Upper lobe of right lung (tissue), 1 donor: ENCODE measurements around the gene CXCL5. TPM values are rescaled to one million over a fixed set of nuclear protein-coding genes. Genes with fewer than 3 reads are reported as not detected.
A peak's percentile ranks its signal among the peaks of the same experiment; 100 is the strongest.

ENCODE experiments used
- ATAC-seq: fragments of 200-7000 bp; cut with Tn5 transposase; one replicate; pipeline ENCODE4 v1.9.1; 2020; ENCODE audit warnings: mild to moderate bottlenecking, moderate library complexity
- DNase-seq: peaks from one replicate; pipeline ENCODE4 v3.0.0-alpha.2; 2020
- H3K27ac ChIP-seq: fragments of 200-600 bp; one replicate; pipeline ENCODE4 v1.8.0; 2022
- H3K27me3 ChIP-seq: fragments of 200-600 bp; one replicate; pipeline ENCODE4 v1.8.0; 2022; ENCODE audit warnings: mild to moderate bottlenecking
- H3K36me3 ChIP-seq: fragments of 200-600 bp; one replicate; pipeline ENCODE4 v1.8.0; 2022
- H3K4me1 ChIP-seq: fragments of 200-600 bp; one replicate; pipeline ENCODE4 v1.8.0; 2022
- H3K4me3 ChIP-seq: fragments of 200-600 bp; one replicate; pipeline ENCODE4 v1.8.0; 2022; ENCODE audit warnings: mild to moderate bottlenecking
- H3K9me3 ChIP-seq: fragments of 200-600 bp; one replicate; pipeline ENCODE4 v1.8.0; 2022
- intact Hi-C: fragments of 100-400 bp; cut with DNase I; formaldehyde crosslinking; loops from one replicate; pipeline ENCODE4 v1.11.0; 2022
- total RNA-seq: library from RNA; stranded (reverse); fragmentation: NEBNext Ultra II Directional; extraction: Animal tissue kit (Norgen Biotek cat#: 25700); gene quantifications from one replicate; pipeline ENCODE4 v1.2.1, GENCODE V29; 2021
- TF ChIP-seq, protein P1 (sequence below): fragments of 200-600 bp; IDR thresholded peaks from one replicate; pipeline ENCODE4 v1.8.0; 2022; ENCODE audit warnings: antibody characterized with exemption
- donor health status: DM: no; HTN: yes; CAD: no; lungs with severe emphysema.

Gene CXCL5
- total RNA-seq, 1 donor from 2014 or later: 7.2 TPM

DNA sequence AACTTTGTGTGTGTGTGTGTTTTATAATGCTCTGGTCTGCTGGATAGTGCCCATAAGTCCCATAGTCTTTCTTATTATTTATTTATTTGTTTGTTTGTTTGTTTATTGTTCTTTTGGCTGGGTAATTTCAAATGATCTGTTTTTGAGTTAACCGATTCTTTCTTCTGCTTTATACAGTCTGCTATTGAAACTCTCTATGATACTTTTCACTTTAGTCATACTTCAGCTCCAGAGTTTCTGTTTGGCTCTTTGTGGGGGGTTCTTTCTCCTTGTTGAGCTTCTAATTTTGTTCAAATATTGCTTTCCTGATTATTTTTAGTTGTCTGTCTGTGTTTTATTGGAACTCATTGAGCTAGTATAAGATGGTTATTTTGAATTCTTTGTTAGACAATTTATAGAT is 30.0 kb upstream of the CXCL5 start:
- H3K4me1 ChIP-seq: no peaks in the 10 kb centered on the region
- no peaks in the 10 kb centered on the region for H3K9me3 ChIP-seq
- H3K27me3 ChIP-seq: no peaks in the 10 kb centered on the region
- no peak overlapping the region for H3K4me3 ChIP-seq
- DNase-seq (no peak), ATAC-seq (no peak)
- TF ChIP-seq, protein P1, sequence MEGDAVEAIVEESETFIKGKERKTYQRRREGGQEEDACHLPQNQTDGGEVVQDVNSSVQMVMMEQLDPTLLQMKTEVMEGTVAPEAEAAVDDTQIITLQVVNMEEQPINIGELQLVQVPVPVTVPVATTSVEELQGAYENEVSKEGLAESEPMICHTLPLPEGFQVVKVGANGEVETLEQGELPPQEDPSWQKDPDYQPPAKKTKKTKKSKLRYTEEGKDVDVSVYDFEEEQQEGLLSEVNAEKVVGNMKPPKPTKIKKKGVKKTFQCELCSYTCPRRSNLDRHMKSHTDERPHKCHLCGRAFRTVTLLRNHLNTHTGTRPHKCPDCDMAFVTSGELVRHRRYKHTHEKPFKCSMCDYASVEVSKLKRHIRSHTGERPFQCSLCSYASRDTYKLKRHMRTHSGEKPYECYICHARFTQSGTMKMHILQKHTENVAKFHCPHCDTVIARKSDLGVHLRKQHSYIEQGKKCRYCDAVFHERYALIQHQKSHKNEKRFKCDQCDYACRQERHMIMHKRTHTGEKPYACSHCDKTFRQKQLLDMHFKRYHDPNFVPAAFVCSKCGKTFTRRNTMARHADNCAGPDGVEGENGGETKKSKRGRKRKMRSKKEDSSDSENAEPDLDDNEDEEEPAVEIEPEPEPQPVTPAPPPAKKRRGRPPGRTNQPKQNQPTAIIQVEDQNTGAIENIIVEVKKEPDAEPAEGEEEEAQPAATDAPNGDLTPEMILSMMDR: no peak
- no peaks in the 10 kb centered on the region for H3K36me3 ChIP-seq
- intact Hi-C loops: no loop called here
- H3K27ac ChIP-seq: no peak overlapping the region

DNA sequence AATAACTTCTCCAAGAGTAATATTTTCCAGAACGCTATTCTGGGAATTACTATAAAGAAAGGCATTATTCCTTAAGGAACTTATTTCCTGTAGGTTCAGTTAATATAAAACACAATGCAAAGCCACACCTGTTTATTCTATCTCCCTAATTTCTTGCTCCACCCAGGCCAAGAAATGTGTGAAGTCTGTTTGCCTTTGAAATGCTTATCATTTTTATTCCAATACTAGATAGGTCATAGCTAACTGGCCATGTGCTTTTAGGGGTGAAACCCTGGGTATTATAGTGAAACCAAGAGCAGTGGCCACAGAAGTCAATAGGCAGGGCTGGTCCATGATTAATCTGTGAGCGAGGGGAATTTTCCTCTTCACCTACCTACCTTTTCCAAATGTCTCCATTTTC is 25.2 kb upstream of the CXCL5 start:
- Histone ChIP-seq H3K27me3 (no peaks in the 10 kb centered on the region), H3K9me3 (no peaks in the 10 kb centered on the region), H3K27ac (no peak overlapping the region), H3K4me3 (no peak overlapping the region), H3K4me1 (no peaks in the 10 kb centered on the region), H3K36me3 (no peaks in the 10 kb centered on the region)
- TF ChIP-seq, protein P1: no peak
- DNase-seq: no peak
- ATAC-seq: no peak
- intact Hi-C loops: no loop called here

DNA sequence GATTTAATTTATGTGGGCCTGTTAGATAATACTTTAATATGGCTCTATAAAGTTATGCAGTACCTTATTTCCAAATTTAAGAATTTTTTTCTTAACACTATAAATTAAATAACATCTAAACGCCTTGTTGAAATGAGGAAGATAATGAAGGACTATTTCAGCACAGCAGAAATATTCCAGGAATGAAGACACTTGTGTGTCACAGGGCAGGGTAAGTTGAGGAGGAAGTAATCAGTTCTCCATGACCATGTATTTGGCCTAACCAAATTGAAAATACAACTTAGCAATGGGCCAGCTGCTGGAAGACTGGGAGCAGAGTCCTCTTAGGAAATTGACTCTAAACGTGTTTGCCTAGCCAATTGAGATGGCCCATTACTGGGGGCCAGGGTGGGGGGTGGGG is 23.1 kb upstream of the CXCL5 start:
- no peak overlapping the region for H3K27ac ChIP-seq
- no peaks in the 10 kb centered on the region for H3K4me1 ChIP-seq
- peak; percentile 74 for ATAC-seq
- no peaks in the 10 kb centered on the region for H3K27me3 ChIP-seq
- intact Hi-C loops: no loop called here
- TF ChIP-seq, protein P1: no peak
- H3K9me3 ChIP-seq: no peaks in the 10 kb centered on the region
- DNase-seq: no peak
- H3K36me3 ChIP-seq: no peaks in the 10 kb centered on the region
- no peak overlapping the region for H3K4me3 ChIP-seq

DNA sequence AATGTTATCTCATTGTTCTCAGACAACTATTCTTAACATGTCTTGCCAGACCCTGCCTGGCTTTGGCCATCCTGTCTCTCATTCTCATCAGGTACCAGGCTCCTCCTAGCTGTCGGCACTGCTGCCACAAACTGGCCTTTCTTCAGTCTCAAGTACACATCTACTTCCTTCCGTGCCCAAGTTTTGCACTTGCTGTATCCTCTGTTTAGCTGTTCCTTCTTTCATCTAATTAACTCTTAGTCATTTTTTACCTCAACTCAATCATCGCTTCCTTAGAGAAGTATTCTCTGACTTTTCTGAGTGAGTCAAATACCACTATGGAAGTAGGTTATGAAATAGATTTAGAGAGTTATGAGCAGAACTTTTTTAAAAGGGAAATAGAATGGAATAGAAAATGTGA is 20.3 kb upstream of the CXCL5 start:
- intact Hi-C loops: no loop called here
- H3K27ac ChIP-seq: peak overlapping the region; percentile 45
- ATAC-seq: peak; percentile 78

DNA sequence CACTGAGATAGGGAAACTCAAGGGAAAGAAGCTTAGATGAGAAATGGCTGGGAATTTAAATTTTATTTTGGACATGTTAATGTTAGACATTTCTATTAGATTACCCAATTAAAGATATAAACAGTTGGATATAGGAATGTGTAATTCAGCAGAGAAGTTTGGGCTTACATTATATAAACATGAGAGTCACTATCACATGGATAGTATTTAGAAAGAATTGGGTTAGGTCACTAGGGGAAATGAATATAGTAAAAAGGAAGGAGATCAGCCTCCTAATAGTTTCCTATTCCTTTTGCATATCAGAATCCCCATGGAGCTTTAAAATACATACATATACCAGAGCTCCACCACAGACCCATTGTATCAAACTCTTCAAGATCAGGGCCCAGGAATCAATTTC is 19.6 kb upstream of the CXCL5 start:
- intact Hi-C loops: no loop called here
- no peaks in the 10 kb centered on the region for H3K4me1 ChIP-seq
- peak; percentile 47 for ATAC-seq
- no peaks in the 10 kb centered on the region for H3K27me3 ChIP-seq
- H3K36me3 ChIP-seq: no peaks in the 10 kb centered on the region
- no peaks in the 10 kb centered on the region for H3K9me3 ChIP-seq
- no peak for DNase-seq
- TF ChIP-seq, protein P1: no peak
- H3K4me3 ChIP-seq: no peak overlapping the region
- peak overlapping the region; percentile 49 for H3K27ac ChIP-seq

More for the DNA sequence above, 20.3 kb upstream of the CXCL5 start:
- no peak overlapping the region for H3K4me3 ChIP-seq
- DNase-seq: no peak
- no peaks in the 10 kb centered on the region for H3K4me1 ChIP-seq
- H3K9me3 ChIP-seq: no peaks in the 10 kb centered on the region
- TF ChIP-seq, protein P1: no peak
- H3K36me3 ChIP-seq: no peaks in the 10 kb centered on the region
- no peaks in the 10 kb centered on the region for H3K27me3 ChIP-seq

DNA sequence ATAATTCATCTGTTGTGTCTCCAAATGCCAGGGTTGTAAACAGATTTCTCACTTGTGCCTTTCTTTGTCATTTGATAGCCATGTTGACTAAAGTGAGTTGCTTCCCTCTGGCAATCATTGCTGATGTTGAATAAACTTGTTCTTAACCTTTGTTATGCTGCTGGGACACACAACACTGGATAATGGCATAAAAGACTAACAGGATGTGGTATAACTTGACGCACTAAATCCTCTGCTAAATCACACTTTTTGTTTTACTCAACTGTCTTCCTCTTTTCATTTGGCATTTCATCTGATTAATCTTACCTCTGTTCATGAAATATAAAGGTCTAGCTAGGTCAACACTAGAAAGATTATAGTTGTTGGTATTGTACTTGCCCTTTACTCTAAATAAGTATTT is 17.6 kb upstream of the CXCL5 start:
- Histone ChIP-seq H3K27me3 (no peaks in the 10 kb centered on the region), H3K36me3 (no peaks in the 10 kb centered on the region), H3K4me1 (no peaks in the 10 kb centered on the region), H3K4me3 (no peak overlapping the region), H3K9me3 (no peaks in the 10 kb centered on the region), H3K27ac (peak overlapping the region; percentile 1)
- TF ChIP-seq, protein P1: no peak
- intact Hi-C loops: no loop called here
- no peak for DNase-seq
- ATAC-seq: peak; percentile 60
